ENCODE measurements around the gene DDIT3. TPM values are rescaled to one million over a fixed set of nuclear protein-coding genes. Genes with fewer than 3 reads are reported as not detected.
A peak's percentile ranks its signal among the peaks of the same experiment; 100 is the strongest.
"Not testable (repeated sequence)": the region's sequence is repeated elsewhere in the genome, so short reads cannot be mapped to it uniquely, and the experiment has no call there.

Gene DDIT3
- total RNA-seq, 1 experiment from 2014 or later = 15.7 TPM

- DNase-seq (ENCODE audit: low read depth) = no peak
Observed at GRCh38 chr12:57513266-57513665, 7.0 kb downstream of the DDIT3 start.

GRCh38 chr12:57512665-57513064 lies 7.6 kb downstream of the DDIT3 start:
- no peak for DNase-seq (ENCODE audit: low read depth)

- no peak for DNase-seq (ENCODE audit: low read depth)
Observed at GRCh38 chr12:57511588-57512325, 8.6 kb downstream of the DDIT3 start.

GRCh38 chr12:57511161-57511560 lies 9.2 kb downstream of the DDIT3 start:
- DNase-seq (ENCODE audit: low read depth) = no peak

GRCh38 chr12:57507796-57508195 lies 12.5 kb downstream of the DDIT3 start:
- DNase-seq (ENCODE audit: low read depth) = not testable (repeated sequence)

GRCh38 chr12:57506541-57506940 lies 13.8 kb downstream of the DDIT3 start:
- not testable (repeated sequence) for DNase-seq (ENCODE audit: low read depth)

GRCh38 chr12:57502311-57502969 lies 17.9 kb downstream of the DDIT3 start:
- not testable (repeated sequence) for DNase-seq (ENCODE audit: low read depth)

- no peak for DNase-seq (ENCODE audit: low read depth)
Observed at GRCh38 chr12:57500213-57500612, 20.1 kb downstream of the DDIT3 start.

- no peak for DNase-seq (ENCODE audit: low read depth)
Observed at GRCh38 chr12:57498571-57498970, 21.7 kb downstream of the DDIT3 start.

GRCh38 chr12:57498132-57498502 lies 22.2 kb downstream of the DDIT3 start:
- DNase-seq (ENCODE audit: low read depth) = no peak

GRCh38 chr12:57497223-57498131 lies 22.8 kb downstream of the DDIT3 start:
- DNase-seq (ENCODE audit: low read depth) = no peak

- DNase-seq (ENCODE audit: low read depth) = no peak
Observed at GRCh38 chr12:57496822-57497221, 23.5 kb downstream of the DDIT3 start.

- DNase-seq (ENCODE audit: low read depth) = not testable (repeated sequence)
Observed at GRCh38 chr12:57495051-57495701, 25.1 kb downstream of the DDIT3 start.

- no peak for DNase-seq (ENCODE audit: low read depth)
Observed at GRCh38 chr12:57491393-57492280, 28.7 kb downstream of the DDIT3 start.

GRCh38 chr12:57490126-57490525 lies 30.2 kb downstream of the DDIT3 start:
- no peak for DNase-seq (ENCODE audit: low read depth)

GRCh38 chr12:57489157-57489641 lies 31.1 kb downstream of the DDIT3 start:
- no peak for DNase-seq (ENCODE audit: low read depth)

GRCh38 chr12:57488402-57489156 lies 31.7 kb downstream of the DDIT3 start:
- peak; percentile 31 for DNase-seq (ENCODE audit: low read depth)

GRCh38 chr12:57487597-57488401 lies 32.5 kb downstream of the DDIT3 start, which contains the start of gene MARS1:
Gene MARS1, plus strand, starts transcription at chr12:57488068. Its CDS starts 23 bp downstream, at chr12:57488091.
- peak; percentile 96 for DNase-seq (ENCODE audit: low read depth)

Data from LHCN-M2 (cell line).